Tibial artery (tissue), 4 donors: ENCODE measurements around the gene RNLS.
"Not testable (repeated sequence)": the region's sequence is repeated elsewhere in the genome, so short reads cannot be mapped to it uniquely, and the experiment has no call there.

ENCODE experiments used
- DNase-seq, 2 donors: peaks; one replicate each; pipeline ENCODE4 v3.0.0-alpha.2; 2019
- H3K27ac ChIP-seq, 2 donors: fragments of 200-600 bp; sonication (generic) in 1 of 2; 1 replicate in 1 of 2; 2 replicates in 1 of 2; pipeline ENCODE4 v1.5.1; 2018 to 2019; ENCODE audit warnings: mild to moderate bottlenecking in 1 of 2
- H3K27me3 ChIP-seq, 2 donors: fragments of 200-600 bp; sonication (generic) in 1 of 2; one replicate each; pipeline versions ENCODE4 v1.5.1 to v1.6.0; 2016 to 2019
- H3K36me3 ChIP-seq, 3 donors: fragments of 200-600 bp; sonication (generic) in 2 of 3; one replicate each; pipeline ENCODE4 v1.5.1; 2016 to 2019; ENCODE audit warnings: mild to moderate bottlenecking in 2 of 3
- H3K4me1 ChIP-seq, 4 donors: fragments of 200-600 bp; sonication (generic) in 2 of 4; 1 replicate in 3 of 4; 2 replicates in 1 of 4; pipeline ENCODE4 v1.5.1; 2016 to 2019
- H3K4me3 ChIP-seq, 2 donors: fragments of 200-600 bp; sonication (generic) in 1 of 2; 1 replicate in 1 of 2; 2 replicates in 1 of 2; pipeline ENCODE4 v1.5.1; 2018 to 2019; ENCODE audit warnings: mild to moderate bottlenecking in 2 of 2
- H3K9me3 ChIP-seq, 3 donors: fragments of 200-600 bp; sonication (generic) in 1 of 3; one replicate each; pipeline ENCODE4 v1.5.1; 2016 to 2019
- intact Hi-C: fragments of 100-400 bp; cut with DNase I; formaldehyde crosslinking; loops from one replicate; pipeline ENCODE4 v1.15.0; 2023; ENCODE audit warnings: low total_unique reads
- TF ChIP-seq, protein P1 (sequence below), 2 experiments: fragments of 200-600 bp in 1 of 2; fragments of 450-650 bp in 1 of 2; IDR thresholded peaks; one replicate each; pipeline ENCODE4 v1.5.1; 2017 to 2019; ENCODE audit warnings: antibody characterized with exemption in 2 of 2, mild to moderate bottlenecking in 1 of 2, moderate library complexity in 1 of 2

The RNLS gene

DNA sequence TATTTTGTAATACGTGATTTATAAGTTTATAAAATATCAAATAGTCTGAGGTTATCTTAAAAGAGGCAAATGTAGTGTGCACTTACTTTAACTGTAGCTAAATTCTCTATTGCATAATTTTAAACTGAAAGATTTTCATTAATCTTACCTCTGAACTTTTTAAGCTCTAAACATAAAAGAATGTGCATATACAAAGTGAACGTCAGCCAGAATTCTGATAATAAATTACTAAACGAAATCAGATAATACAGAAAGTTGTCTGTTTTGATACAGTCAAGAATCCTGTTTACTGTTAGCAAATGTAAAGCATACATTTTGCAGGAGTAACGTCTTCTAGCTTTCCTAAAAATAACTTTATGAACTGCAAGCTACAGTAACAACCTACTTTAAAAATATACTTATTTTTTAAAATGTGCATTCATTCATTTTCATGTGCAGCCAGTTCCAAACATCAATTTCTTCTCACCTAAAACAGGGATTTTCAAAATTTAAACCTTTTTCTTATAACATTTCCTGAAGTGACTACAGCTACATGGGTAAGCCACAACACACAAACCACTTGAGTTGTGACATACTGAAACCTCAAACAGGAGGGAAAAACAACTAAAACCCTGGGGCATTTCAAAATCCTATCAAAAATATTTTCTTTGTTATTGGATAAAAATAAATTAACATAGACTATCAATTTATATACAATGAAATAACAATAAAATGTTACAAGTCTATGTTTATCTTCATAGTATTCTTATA, 92.7 kb downstream of the RNLS start:
- intact Hi-C loops, result no loop called here
- no peaks in the 10 kb centered on the region for H3K36me3 ChIP-seq
- peaks cover 0 to 9% (median 0%) of the 10 kb centered on the region in 4 donors for H3K4me1 ChIP-seq
- TF ChIP-seq, protein P1, sequence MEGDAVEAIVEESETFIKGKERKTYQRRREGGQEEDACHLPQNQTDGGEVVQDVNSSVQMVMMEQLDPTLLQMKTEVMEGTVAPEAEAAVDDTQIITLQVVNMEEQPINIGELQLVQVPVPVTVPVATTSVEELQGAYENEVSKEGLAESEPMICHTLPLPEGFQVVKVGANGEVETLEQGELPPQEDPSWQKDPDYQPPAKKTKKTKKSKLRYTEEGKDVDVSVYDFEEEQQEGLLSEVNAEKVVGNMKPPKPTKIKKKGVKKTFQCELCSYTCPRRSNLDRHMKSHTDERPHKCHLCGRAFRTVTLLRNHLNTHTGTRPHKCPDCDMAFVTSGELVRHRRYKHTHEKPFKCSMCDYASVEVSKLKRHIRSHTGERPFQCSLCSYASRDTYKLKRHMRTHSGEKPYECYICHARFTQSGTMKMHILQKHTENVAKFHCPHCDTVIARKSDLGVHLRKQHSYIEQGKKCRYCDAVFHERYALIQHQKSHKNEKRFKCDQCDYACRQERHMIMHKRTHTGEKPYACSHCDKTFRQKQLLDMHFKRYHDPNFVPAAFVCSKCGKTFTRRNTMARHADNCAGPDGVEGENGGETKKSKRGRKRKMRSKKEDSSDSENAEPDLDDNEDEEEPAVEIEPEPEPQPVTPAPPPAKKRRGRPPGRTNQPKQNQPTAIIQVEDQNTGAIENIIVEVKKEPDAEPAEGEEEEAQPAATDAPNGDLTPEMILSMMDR (IDR thresholded peaks at IDR 0.05), result no peak
- H3K27ac ChIP-seq, result no peak overlapping the region
- no peaks in the 10 kb centered on the region for H3K27me3 ChIP-seq
- no peaks in the 10 kb centered on the region for H3K9me3 ChIP-seq
- DNase-seq, result no peak
- no peak overlapping the region for H3K4me3 ChIP-seq

DNA sequence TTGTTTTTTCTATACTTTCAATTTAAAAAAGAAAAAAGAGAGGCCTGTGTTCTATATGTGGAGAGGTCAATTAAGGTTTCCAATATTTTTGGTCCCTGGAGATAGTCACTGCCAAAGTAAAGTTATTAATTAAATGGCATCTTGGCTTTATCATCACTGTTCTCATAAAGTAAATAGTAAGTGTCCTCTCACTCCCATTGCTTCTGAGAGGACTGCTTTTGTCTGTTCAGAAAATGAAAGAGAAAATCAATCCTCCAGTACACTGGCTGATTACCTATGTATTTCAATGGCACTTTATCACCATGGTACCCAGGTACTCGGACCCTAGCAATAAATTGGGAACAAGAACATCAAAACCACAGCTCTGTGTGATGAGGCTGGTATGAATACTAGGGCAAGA, 94.0 kb downstream of the RNLS start:
- Histone ChIP-seq H3K27me3 (no peaks in the 10 kb centered on the region), H3K4me1 (peaks cover 0 to 9% (median 0%) of the 10 kb centered on the region in 4 donors), H3K36me3 (no peaks in the 10 kb centered on the region), H3K27ac (no peak overlapping the region), H3K4me3 (no peak overlapping the region), H3K9me3 (no peaks in the 10 kb centered on the region)
- intact Hi-C loops, result no loop called here
- TF ChIP-seq, protein P1 (IDR thresholded peaks at IDR 0.05), result no peak
- no peak for DNase-seq

DNA sequence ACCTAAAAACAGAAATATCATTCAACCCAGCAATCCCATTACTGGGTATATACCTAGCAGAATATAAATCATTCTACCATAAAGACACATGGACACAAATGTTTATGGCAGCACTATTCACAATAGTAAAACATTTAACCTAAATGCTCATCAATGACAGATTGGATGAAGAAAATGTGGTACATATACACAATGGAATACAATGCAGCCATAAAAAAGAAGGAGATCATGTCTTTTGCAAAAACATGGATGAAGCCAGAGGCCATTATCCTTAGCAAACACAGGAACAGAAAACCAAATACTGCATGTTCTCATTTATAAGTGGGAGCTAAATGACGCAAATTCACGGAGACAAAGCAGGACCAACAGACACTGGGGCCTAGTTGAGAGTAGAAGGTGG, 96.3 kb downstream of the RNLS start:
- H3K4me1 ChIP-seq, intact Hi-C loops, H3K36me3 ChIP-seq, H3K4me3 ChIP-seq, H3K27me3 ChIP-seq, H3K9me3 ChIP-seq, DNase-seq, H3K27ac ChIP-seq: not testable (repeated sequence)

DNA sequence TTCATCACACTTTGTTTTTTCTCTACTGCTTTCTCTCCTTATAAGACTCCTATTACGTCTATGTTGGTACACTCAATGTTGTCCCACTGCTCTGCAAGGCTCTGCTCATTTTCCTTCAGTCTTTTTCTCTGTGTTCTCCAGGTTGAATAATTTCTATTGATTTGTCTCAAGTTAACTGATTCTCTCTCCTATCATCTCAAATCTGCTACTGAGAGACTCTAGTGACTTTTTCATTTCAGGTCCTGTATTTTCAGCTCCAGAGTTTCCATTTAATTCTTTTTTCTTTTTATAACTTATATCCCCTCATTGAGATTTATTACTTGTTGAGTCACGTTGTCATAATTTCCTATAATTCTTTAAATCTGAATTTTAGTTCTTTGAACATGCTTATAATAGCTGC, 100.9 kb downstream of the RNLS start:
- TF ChIP-seq, protein P1 (IDR thresholded peaks at IDR 0.05), result no peak
- no peak for DNase-seq
- intact Hi-C loops, result no loop called here
- Histone ChIP-seq H3K27me3 (no peaks in the 10 kb centered on the region), H3K4me3 (no peak overlapping the region), H3K27ac (no peak overlapping the region), H3K4me1 (no peaks in the 10 kb centered on the region), H3K9me3 (no peaks in the 10 kb centered on the region), H3K36me3 (no peaks in the 10 kb centered on the region)

DNA sequence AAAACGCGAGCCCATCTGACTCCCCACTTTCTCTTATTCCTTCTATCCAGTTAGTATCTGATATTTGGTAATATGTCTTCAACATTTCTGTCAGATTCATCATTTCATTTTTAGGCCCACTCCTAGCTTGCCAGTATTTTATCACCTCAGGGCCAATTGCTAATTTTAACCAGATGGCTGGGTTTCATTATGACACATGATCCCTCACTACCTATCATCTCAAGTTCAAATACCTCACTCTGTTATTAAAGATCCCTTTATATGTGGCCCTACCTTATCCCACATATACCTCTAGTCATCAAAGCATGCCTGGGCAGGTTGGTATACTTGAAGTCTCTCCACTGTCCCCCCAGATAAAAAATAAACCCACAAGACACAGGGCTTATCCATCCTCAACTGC, 104.9 kb downstream of the RNLS start:
- H3K4me1 ChIP-seq, result peaks cover 0 to 21% (median 7%) of the 10 kb centered on the region in 4 donors
- H3K9me3 ChIP-seq, result no peaks in the 10 kb centered on the region
- no peak overlapping the region for H3K27ac ChIP-seq
- no peaks in the 10 kb centered on the region for H3K27me3 ChIP-seq
- DNase-seq, result no peak
- no peaks in the 10 kb centered on the region for H3K36me3 ChIP-seq
- TF ChIP-seq, protein P1 (IDR thresholded peaks at IDR 0.05), result no peak
- intact Hi-C loops, result no loop called here
- H3K4me3 ChIP-seq, result no peak overlapping the region

DNA sequence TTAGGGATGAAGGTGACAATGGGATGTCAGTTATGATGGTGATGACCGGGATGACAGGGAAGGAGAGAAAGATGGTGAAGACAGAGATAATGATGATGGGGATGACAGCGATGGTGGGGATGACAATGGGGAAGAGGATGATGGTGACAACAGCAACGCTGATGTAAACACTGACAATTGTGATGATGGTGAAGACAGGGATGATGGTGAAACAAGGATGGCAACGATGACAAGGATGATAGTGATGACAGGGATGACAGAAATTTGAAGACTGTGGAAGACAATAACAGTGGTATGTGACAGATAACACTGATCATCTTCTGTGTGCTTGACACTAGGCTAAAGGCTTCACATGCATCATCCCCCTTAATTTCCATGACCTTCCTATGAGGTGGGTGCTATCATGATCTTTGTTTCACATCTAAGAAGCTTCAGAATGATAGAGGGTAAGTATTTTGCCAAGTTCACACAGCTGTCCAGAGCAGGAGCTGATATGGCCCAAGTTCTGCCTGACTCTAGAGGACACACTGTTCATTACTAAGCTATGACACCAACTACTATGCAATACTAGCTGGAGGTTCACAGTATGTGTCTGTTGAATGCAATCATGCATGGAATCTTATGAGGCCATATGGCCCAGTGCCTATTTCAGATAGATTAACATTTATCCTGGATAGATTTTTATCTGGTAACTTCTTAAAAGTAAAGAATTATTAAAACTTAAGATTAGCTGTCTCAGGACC, 105.6 kb downstream of the RNLS start:
- Histone ChIP-seq H3K4me3 (no peak overlapping the region), H3K36me3 (no peaks in the 10 kb centered on the region), H3K4me1 (peaks cover 0 to 21% (median 7%) of the 10 kb centered on the region in 4 donors), H3K27me3 (no peaks in the 10 kb centered on the region), H3K27ac (no peak overlapping the region), H3K9me3 (no peaks in the 10 kb centered on the region)
- TF ChIP-seq, protein P1 (IDR thresholded peaks at IDR 0.05), result no peak
- intact Hi-C loops, result no loop called here
- DNase-seq, result no peak
